B cell (primary cell): ENCODE measurements around the gene RAI1. TPM values are rescaled to one million over a fixed set of nuclear protein-coding genes. Genes with fewer than 3 reads are reported as not detected.

Experiments used
- ATAC-seq: fragments of 200-7000 bp; cut with Tn5 transposase; one replicate; pipeline ENCODE4 v1.10.0; 2021; ENCODE audit warnings: low read depth, mild to moderate bottlenecking, moderate number of reproducible peaks, moderate library complexity
- CTCF ChIA-PET: fragments of 350-600 bp; sonication (Branson Sonifier 250); formaldehyde crosslinking; loops from one replicate; lab custom pipeline; 2021; ENCODE audit warnings: antibody characterized with exemption, inconsistent platforms; lab: Charles Lee
- POLR2A ChIA-PET: fragments of 350-600 bp; sonication (Branson Sonifier 250); formaldehyde crosslinking; loops from one replicate; lab custom pipeline; 2021; ENCODE audit warnings: antibody characterized with exemption; lab: Charles Lee
- DNase-seq: peaks from one replicate; pipeline ENCODE4 v3.0.0; 2013
- H2AFZ ChIP-seq: 2 replicates; pipeline ENCODE4 v1.6.1; 2012; ENCODE audit warnings: mild to moderate bottlenecking, low read depth, low read length; ENCODE audit not compliant: insufficient read depth, poor library complexity, severe bottlenecking
- H3K27ac ChIP-seq, 2 donors: 1 replicate in 1 of 2; 2 replicates in 1 of 2; pipeline ENCODE4 v1.5.1; 2012 to 2013; ENCODE audit warnings: low read length in 2 of 2, mild to moderate bottlenecking in 2 of 2, moderate library complexity in 1 of 2
- H3K27me3 ChIP-seq, 4 experiments: fragments of 200-600 bp in 1 of 4; sonication (generic) in 1 of 4; replicated peaks in 1 of 4; 1 replicate in 2 of 4; 2 replicates in 2 of 4; pipeline versions ENCODE4 v1.6.1 to v1.7.0; 2013 to 2016; ENCODE audit warnings: low read length in 3 of 4, mild to moderate bottlenecking in 2 of 4, mixed read lengths in 1 of 4, moderate library complexity in 1 of 4; ENCODE audit not compliant: insufficient read depth in 4 of 4, control insufficient read depth in 3 of 4; ENCODE audit errors: control extremely low read depth in 1 of 4
- H3K36me3 ChIP-seq, 2 experiments: replicated peaks in 1 of 2; 1 replicate in 1 of 2; 2 replicates in 1 of 2; pipeline versions ENCODE4 v1.6.1 to v1.7.1; 2013; ENCODE audit warnings: low read length in 1 of 2; ENCODE audit not compliant: insufficient read depth in 2 of 2, control insufficient read depth in 1 of 2; ENCODE audit errors: control extremely low read depth in 1 of 2, extremely low read depth in 1 of 2
- H3K4me1 ChIP-seq, 2 donors: fragments of 200-600 bp in 1 of 2; sonication (generic) in 1 of 2; 1 replicate in 1 of 2; 2 replicates in 1 of 2; pipeline versions ENCODE4 v1.5.1 to v1.6.1; 2013 to 2017; ENCODE audit warnings: low read length in 2 of 2; ENCODE audit not compliant: control insufficient read depth in 2 of 2, insufficient read depth in 2 of 2
- H3K4me2 ChIP-seq: replicated peaks from 2 replicates; pipeline ENCODE3; 2012; ENCODE audit warnings: mild to moderate bottlenecking, low read depth, low read length; ENCODE audit not compliant: poor library complexity, severe bottlenecking
- H3K4me3 ChIP-seq, 5 experiments: fragments of 200-600 bp in 1 of 5; sonication (generic) in 1 of 5; 1 replicate in 3 of 5; 2 replicates in 2 of 5; pipeline versions ENCODE4 v1.5.1 to v1.7.0; 2011 to 2016; ENCODE audit warnings: low read length in 4 of 5, mild to moderate bottlenecking in 4 of 5, low read depth in 2 of 5, control low read depth in 1 of 5, moderate library complexity in 1 of 5; ENCODE audit not compliant: insufficient read depth in 1 of 5; ENCODE audit errors: control extremely low read depth in 1 of 5, extremely low read depth in 1 of 5
- H3K79me2 ChIP-seq: fragments of 200-600 bp; sonication (generic); one replicate; pipeline ENCODE4 v1.6.0; 2016; ENCODE audit warnings: low read length; ENCODE audit not compliant: control insufficient read depth, insufficient read depth
- H3K9ac ChIP-seq: fragments of 200-600 bp; sonication (generic); 2 replicates; pipeline ENCODE4 v1.6.1; 2017; ENCODE audit warnings: mild to moderate bottlenecking, low read length, moderate library complexity
- H3K9me3 ChIP-seq, 3 donors: one replicate each; pipeline versions ENCODE4 v1.6.1 to v1.7.1; 2013; ENCODE audit warnings: low read length in 2 of 3; ENCODE audit not compliant: control insufficient read depth in 2 of 3, insufficient read depth in 1 of 3; ENCODE audit errors: control extremely low read depth in 1 of 3
- H4K20me1 ChIP-seq: 2 replicates; pipeline ENCODE4 v1.6.0; 2012; ENCODE audit warnings: mild to moderate bottlenecking, low read length; ENCODE audit not compliant: insufficient read depth, control insufficient read depth, poor library complexity, severe bottlenecking
- H3K27ac Mint-ChIP-seq: one replicate; pipeline ENCODE4 v1.8.0; 2021; ENCODE audit warnings: mixed read lengths
- H3K27me3 Mint-ChIP-seq: one replicate; pipeline ENCODE4 v1.8.0; 2021; ENCODE audit warnings: mixed read lengths
- H3K4me1 Mint-ChIP-seq: one replicate; pipeline ENCODE4 v1.8.0; 2021; ENCODE audit warnings: mixed read lengths
- H3K4me3 Mint-ChIP-seq: one replicate; pipeline ENCODE4 v1.8.0; 2021; ENCODE audit warnings: mixed read lengths
- H3K9me3 Mint-ChIP-seq: one replicate; pipeline ENCODE4 v1.8.0; 2022; ENCODE audit warnings: mixed read lengths; ENCODE audit not compliant: insufficient read depth
- CTCF ChIP-seq: fragments of 200-600 bp; IDR thresholded peaks from one replicate; pipeline ENCODE4 v1.8.0; 2022; ENCODE audit warnings: antibody characterized with exemption, mild to moderate bottlenecking
- EZH2 ChIP-seq: IDR thresholded peaks from 2 replicates; pipeline ENCODE4 v1.6.1; 2012; ENCODE audit warnings: borderline replicate concordance, low read depth, mild to moderate bottlenecking, moderate library complexity, low read length; ENCODE audit not compliant: insufficient read depth, poor library complexity, severe bottlenecking
- WGBS: methylation state at CpG from one replicate; pipeline ENCODE4 v1.1.5; 2013; ENCODE audit warnings: missing lambda C conversion rate; ENCODE audit not compliant: insufficient coverage; 5-methylcytosine and 5-hydroxymethylcytosine counted together
- intact Hi-C: fragments of 100-400 bp; cut with micrococcal nuclease; formaldehyde crosslinking; loops from one replicate; pipeline ENCODE4 v1.10.0; 2022
- polyA plus RNA-seq: library from polyadenylated mRNA; depleted of rRNA; stranded (reverse); fragments of >200 nt; gene quantifications from 2 replicates; pipeline ENCODE4 v1.2.3, GENCODE V29; 2012
- total RNA-seq, 2 donors: library from RNA; stranded (reverse); fragments of 120-200 nt in 1 of 2; gene quantifications; 1 replicate in 1 of 2; 2 replicates in 1 of 2; pipeline versions ENCODE4 v1.2.3 to v1.2.4, GENCODE V29; 2013 to 2022

Gene RAI1
- total and polyA plus RNA-seq, 2 donors (not counting 1 experiment from before 2014, with no cell fraction given), result 4.7 to 34.0 TPM

GRCh38 chr17:17826942-17827785 is 145.9 kb downstream of the RAI1 start:
- Histone ChIP-seq H3K4me3 (no peak overlapping the region), H3K36me3 (peaks cover 0 to 4% of the 10 kb centered on the region in 2 experiments), H3K4me1 (peaks cover 27 to 36% of the 10 kb centered on the region in 2 donors), H3K79me2 (peaks cover 49% of the 10 kb centered on the region), H3K27me3 (no peaks in the 10 kb centered on the region), H3K4me2 (no peak overlapping the region), H2AFZ (no peak overlapping the region), H3K9ac (no peak overlapping the region), H3K9me3 (no peaks in the 10 kb centered on the region), H3K27ac (no peak overlapping the region), H4K20me1 (peaks cover 87% of the 10 kb centered on the region)
- DNase-seq, result no peak
- Mint-ChIP-seq H3K4me1 (peaks cover 42% of the 10 kb centered on the region), H3K27ac (no peak overlapping the region), H3K27me3 (no peaks in the 10 kb centered on the region), H3K9me3 (no peaks in the 10 kb centered on the region), H3K4me3 (no peak overlapping the region)
- WGBS, result 90% methylated on average over 16 of the region's 16 CpGs
- POLR2A ChIA-PET, result interaction anchor here (1.2 kb wide), 1 partner anchor 9 kb away, joined by 3 read pairs; the partner anchor contains the start of gene SREBF1
- TF ChIP-seq CTCF, result no peak
- no peak for TF ChIP-seq EZH2
- no peak for ATAC-seq
- CTCF ChIA-PET, result interaction anchor here (1.0 to 1.4 kb wide), 2 partner anchors 9 to 15 kb away, joined by 3 to 5 read pairs; partner anchors contain the start of gene SREBF1
- intact Hi-C loops, result no loop called here
